ENCODE results near the gene ATP6V1F. TPM values are rescaled to one million over a fixed set of nuclear protein-coding genes. Genes with fewer than 3 reads are reported as not detected.

ATP6V1F gene
- polyA plus RNA-seq, 3 donors, result 327 to 593 (median 511) TPM

- intact Hi-C loops (cut with micrococcal nuclease), result loop anchor here in 1 of 2 donors (5.0 kb wide), 1 partner anchor 34 kb away; no protein-coding TSS in a partner anchor
- Mint-ChIP-seq H3K27me3 (ENCODE audit: low read depth in 3 of 3) (peaks cover 1 to 16% (median 2%) of the 10 kb centered on the region in 3 donors), H3K27ac (no peak overlapping the region), H3K4me1 (no peaks in the 10 kb centered on the region), H3K36me3 (no peaks in the 10 kb centered on the region), H3K4me3 (no peak overlapping the region), H3K9me3 (no peaks in the 10 kb centered on the region)
- H3K27me3 ChIP-seq (ENCODE audit: control insufficient read depth in 2 of 2, insufficient read depth in 2 of 2, low read length in 2 of 2), result no peaks in the 10 kb centered on the region
- H3K4me2 ChIP-seq (replicated peaks; ENCODE audit: extremely low read depth, low read length, poor library complexity, severe bottlenecking), result no peak overlapping the region
- no peaks in the 10 kb centered on the region for H3K36me3 ChIP-seq (replicated peaks in 1 of 2; ENCODE audit: control insufficient read depth in 1 of 2, insufficient read depth in 2 of 2, low read length in 2 of 2)
- H4K20me1 ChIP-seq (ENCODE audit: insufficient read depth, low read length), result no peaks in the 10 kb centered on the region
- TF ChIP-seq, protein P1, sequence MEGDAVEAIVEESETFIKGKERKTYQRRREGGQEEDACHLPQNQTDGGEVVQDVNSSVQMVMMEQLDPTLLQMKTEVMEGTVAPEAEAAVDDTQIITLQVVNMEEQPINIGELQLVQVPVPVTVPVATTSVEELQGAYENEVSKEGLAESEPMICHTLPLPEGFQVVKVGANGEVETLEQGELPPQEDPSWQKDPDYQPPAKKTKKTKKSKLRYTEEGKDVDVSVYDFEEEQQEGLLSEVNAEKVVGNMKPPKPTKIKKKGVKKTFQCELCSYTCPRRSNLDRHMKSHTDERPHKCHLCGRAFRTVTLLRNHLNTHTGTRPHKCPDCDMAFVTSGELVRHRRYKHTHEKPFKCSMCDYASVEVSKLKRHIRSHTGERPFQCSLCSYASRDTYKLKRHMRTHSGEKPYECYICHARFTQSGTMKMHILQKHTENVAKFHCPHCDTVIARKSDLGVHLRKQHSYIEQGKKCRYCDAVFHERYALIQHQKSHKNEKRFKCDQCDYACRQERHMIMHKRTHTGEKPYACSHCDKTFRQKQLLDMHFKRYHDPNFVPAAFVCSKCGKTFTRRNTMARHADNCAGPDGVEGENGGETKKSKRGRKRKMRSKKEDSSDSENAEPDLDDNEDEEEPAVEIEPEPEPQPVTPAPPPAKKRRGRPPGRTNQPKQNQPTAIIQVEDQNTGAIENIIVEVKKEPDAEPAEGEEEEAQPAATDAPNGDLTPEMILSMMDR (IDR thresholded peaks at IDR 0.05), result no peak
- no peaks in the 10 kb centered on the region for H3K79me2 ChIP-seq (ENCODE audit: insufficient read depth, low read length)
- 95% methylated on average over 5 of the region's 5 CpGs for WGBS (ENCODE audit: insufficient coverage)
- no peak overlapping the region for H2AFZ ChIP-seq (ENCODE audit: insufficient read depth, low read depth, low read length, poor library complexity, severe bottlenecking)
- no peak overlapping the region for H3K27ac ChIP-seq (ENCODE audit: low read depth in 1 of 2, low read length in 2 of 2)
- H3K9ac ChIP-seq (ENCODE audit: insufficient read depth, low read length, poor library complexity, severe bottlenecking), result no peak overlapping the region
- H3K9me3 ChIP-seq (replicated peaks in 1 of 2; ENCODE audit: control insufficient read depth in 1 of 2, insufficient read depth in 1 of 2, low read length in 2 of 2), result no peaks in the 10 kb centered on the region
- no peaks in the 10 kb centered on the region for H3K4me1 ChIP-seq (ENCODE audit: control insufficient read depth in 1 of 2, insufficient read depth in 2 of 2, low read length in 2 of 2)
- no peak for DNase-seq
- H3K4me3 ChIP-seq (replicated peaks in 1 of 3; ENCODE audit: low read depth in 2 of 3, low read length in 3 of 3), result no peak overlapping the region
These were observed 13.9 kb downstream of the ATP6V1F start for GRCh38 chr7:128876586-128876977.

DNA sequence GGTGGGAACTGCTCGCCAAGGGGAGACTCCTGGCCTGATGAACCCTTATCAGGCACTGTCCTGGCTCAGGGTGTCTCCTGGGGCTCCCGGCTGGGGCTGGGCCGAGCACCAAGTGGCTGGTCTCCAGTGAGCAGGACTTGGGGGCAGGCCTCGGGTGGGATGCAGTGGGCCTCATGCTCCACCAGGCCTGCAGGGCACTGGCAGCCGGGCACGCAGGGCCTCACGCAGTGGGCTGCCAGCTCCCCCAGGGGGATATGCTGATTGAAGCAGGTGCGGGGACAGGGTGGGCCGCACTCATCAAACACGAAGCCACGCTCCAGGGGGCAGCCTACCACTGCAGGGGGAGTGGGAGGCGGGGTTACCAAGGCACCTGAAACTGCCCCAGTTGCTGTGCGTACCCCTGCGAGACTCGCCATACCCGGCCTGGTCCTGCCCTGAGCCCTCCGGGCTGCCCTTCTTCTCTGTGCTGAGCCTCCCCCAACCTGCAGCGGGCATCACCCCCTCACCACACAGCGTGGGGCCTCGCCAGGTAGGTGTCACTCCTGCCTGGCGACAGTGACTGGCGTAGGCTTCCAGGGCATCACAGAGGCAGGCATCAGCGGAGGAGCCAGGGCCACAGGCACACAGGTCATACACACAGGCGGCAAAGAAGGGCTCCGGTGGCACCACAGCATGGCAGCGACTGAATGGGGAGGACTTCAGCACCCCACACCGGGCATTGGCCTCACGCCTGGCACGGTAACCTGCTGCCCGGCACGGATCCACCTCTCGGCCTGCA lies 14.5 kb downstream of the ATP6V1F start:
- no peaks in the 10 kb centered on the region for H3K4me1 Mint-ChIP-seq
- Histone ChIP-seq H3K27ac (ENCODE audit: low read depth in 1 of 2, low read length in 2 of 2) (no peak overlapping the region), H3K9me3 (replicated peaks in 1 of 2; ENCODE audit: control insufficient read depth in 1 of 2, insufficient read depth in 1 of 2, low read length in 2 of 2) (no peaks in the 10 kb centered on the region), H3K27me3 (ENCODE audit: control insufficient read depth in 2 of 2, insufficient read depth in 2 of 2, low read length in 2 of 2) (no peaks in the 10 kb centered on the region), H3K9ac (ENCODE audit: insufficient read depth, low read length, poor library complexity, severe bottlenecking) (no peak overlapping the region), H3K79me2 (ENCODE audit: insufficient read depth, low read length) (no peaks in the 10 kb centered on the region), H3K4me3 (replicated peaks in 1 of 3; ENCODE audit: low read depth in 2 of 3, low read length in 3 of 3) (no peak overlapping the region), H2AFZ (ENCODE audit: insufficient read depth, low read depth, low read length, poor library complexity, severe bottlenecking) (no peak overlapping the region), H4K20me1 (ENCODE audit: insufficient read depth, low read length) (no peaks in the 10 kb centered on the region), H3K36me3 (replicated peaks in 1 of 2; ENCODE audit: control insufficient read depth in 1 of 2, insufficient read depth in 2 of 2, low read length in 2 of 2) (no peaks in the 10 kb centered on the region), H3K4me1 (ENCODE audit: control insufficient read depth in 1 of 2, insufficient read depth in 2 of 2, low read length in 2 of 2) (no peaks in the 10 kb centered on the region), H3K4me2 (replicated peaks; ENCODE audit: extremely low read depth, low read length, poor library complexity, severe bottlenecking) (no peak overlapping the region)
- TF ChIP-seq, protein P1 (IDR thresholded peaks at IDR 0.05), result no peak
- intact Hi-C loops (cut with micrococcal nuclease), result loop anchor here in 1 of 2 donors (5.0 kb wide), 1 partner anchor 35 kb away; no protein-coding TSS in a partner anchor
- no peak overlapping the region for H3K4me3 Mint-ChIP-seq
- no peaks in the 10 kb centered on the region for H3K36me3 Mint-ChIP-seq
- H3K9me3 Mint-ChIP-seq, result no peaks in the 10 kb centered on the region
- peaks cover 1 to 14% (median 2%) of the 10 kb centered on the region in 3 donors for H3K27me3 Mint-ChIP-seq (ENCODE audit: low read depth in 3 of 3)
- no peak overlapping the region for H3K27ac Mint-ChIP-seq
- no peak for DNase-seq
- WGBS (ENCODE audit: insufficient coverage), result 96% methylated on average over 29 of the region's 32 CpGs

All from CD14-positive monocyte (primary cell).